ENCODE results near the gene ABCG4. TPM values are rescaled to one million over a fixed set of nuclear protein-coding genes. Genes with fewer than 3 reads are reported as not detected.

The ABCG4 gene
- total and polyA plus RNA-seq, 2 experiments from 2014 or later = 0.58 to 1.0 TPM

- Histone ChIP-seq H3K4me1 (ENCODE audit: insufficient read depth) (peaks cover 3% of the 10 kb centered on the region; the same call in 1 of the 2 replicates), H3K79me2 (replicated peaks; ENCODE audit: insufficient read depth) (no peaks in the 10 kb centered on the region), H3K4me2 (peak overlapping the region; percentile 63; the same call in 1 of the 2 replicates), H3K27me3 (ENCODE audit: insufficient read depth) (no peaks in the 10 kb centered on the region), H3K27ac (ENCODE audit: low read depth) (no peak overlapping the region), H4K20me1 (replicated peaks; ENCODE audit: insufficient read depth) (no peaks in the 10 kb centered on the region), H3K9me2 (ENCODE audit: insufficient read depth) (no peaks in the 10 kb centered on the region), H3K4me3 (peak overlapping the region; percentile 25; the same call in 1 of the 2 replicates), H3K36me3 (ENCODE audit: insufficient read depth) (no peaks in the 10 kb centered on the region), H2AFZ (0 out of 2 replicates have a peak overlapping the region, but pooled peaks have one; percentile 86), H3F3A (replicated peaks; ENCODE audit: low read depth) (no peaks in the 10 kb centered on the region)
- ATAC-seq (peak; percentile 97), DNase-seq (ENCODE audit: low spot score) (peak; percentile 96)
- TF ChIP-seq POLR2AphosphoS5 (IDR thresholded peaks at IDR 0.05; ENCODE audit: low read depth) = no peak
- TF ChIP-seq, protein P1, sequence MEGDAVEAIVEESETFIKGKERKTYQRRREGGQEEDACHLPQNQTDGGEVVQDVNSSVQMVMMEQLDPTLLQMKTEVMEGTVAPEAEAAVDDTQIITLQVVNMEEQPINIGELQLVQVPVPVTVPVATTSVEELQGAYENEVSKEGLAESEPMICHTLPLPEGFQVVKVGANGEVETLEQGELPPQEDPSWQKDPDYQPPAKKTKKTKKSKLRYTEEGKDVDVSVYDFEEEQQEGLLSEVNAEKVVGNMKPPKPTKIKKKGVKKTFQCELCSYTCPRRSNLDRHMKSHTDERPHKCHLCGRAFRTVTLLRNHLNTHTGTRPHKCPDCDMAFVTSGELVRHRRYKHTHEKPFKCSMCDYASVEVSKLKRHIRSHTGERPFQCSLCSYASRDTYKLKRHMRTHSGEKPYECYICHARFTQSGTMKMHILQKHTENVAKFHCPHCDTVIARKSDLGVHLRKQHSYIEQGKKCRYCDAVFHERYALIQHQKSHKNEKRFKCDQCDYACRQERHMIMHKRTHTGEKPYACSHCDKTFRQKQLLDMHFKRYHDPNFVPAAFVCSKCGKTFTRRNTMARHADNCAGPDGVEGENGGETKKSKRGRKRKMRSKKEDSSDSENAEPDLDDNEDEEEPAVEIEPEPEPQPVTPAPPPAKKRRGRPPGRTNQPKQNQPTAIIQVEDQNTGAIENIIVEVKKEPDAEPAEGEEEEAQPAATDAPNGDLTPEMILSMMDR (conservative IDR thresholded peaks at IDR 0.05; ENCODE audit: low read depth in 2 of 2) = no peak
- TF ChIP-seq EZH2phosphoT487 (IDR thresholded peaks at IDR 0.05; ENCODE audit: unreplicated experiment) = no peak
- 0 out of 2 replicates have a peak, but pooled peaks have one; percentile 25 for TF ChIP-seq CREB1 (CRISPR knock-in tag; IDR thresholded peaks at IDR 0.05; ENCODE audit: low read depth)
- TF ChIP-seq EZH2 (IDR thresholded peaks at IDR 0.05; ENCODE audit: low read depth, unreplicated experiment) = no peak
- H3K27me3 Mint-ChIP-seq (ENCODE audit: insufficient read depth, low read depth, poor library complexity) = peaks cover 5% of the 10 kb centered on the region
- no peak overlapping the region for H3K27ac Mint-ChIP-seq
- H3K4me3 Mint-ChIP-seq = peak overlapping the region; percentile 14
- H3K36me3 Mint-ChIP-seq (ENCODE audit: low read depth) = no peaks in the 10 kb centered on the region
- no peaks in the 10 kb centered on the region for H3K9me3 Mint-ChIP-seq
- H3K4me1 Mint-ChIP-seq = peaks cover 21% of the 10 kb centered on the region
Measured at GRCh38 chr11:119195680-119196079, 46.8 kb downstream of the ABCG4 start.

DNA sequence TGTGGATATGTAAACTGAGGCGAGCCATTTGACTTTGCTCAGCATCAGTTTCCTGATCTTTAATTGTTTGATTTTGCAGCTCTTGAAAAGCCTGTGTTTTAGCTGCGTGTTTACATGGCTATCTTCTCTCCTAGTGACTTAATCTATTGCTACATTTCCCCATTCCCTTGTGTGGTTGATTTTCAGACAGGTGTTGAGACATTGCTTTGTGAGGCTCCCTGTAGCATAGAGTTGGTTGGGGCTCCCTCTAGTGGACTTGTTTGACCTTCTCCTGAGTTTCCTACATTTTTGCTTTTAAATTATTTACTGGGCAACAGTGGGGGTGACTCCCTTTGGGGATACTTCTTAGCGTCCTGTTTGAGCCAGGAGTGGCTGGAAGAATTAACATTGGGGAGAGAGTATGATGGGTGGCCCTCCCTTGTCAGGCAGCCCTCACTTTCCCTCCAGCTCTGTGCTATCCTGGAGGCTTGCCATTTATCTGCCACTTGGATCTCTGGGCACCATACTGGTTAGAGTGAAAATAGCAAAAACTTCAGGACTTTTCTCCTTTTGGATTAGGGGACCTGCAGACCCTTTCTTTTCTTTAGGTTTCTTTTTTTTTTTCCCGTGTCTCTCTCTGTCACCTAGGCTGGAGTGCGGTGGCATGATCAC, 48.1 kb downstream of the ABCG4 start:
- H3K27me3 ChIP-seq (ENCODE audit: insufficient read depth) = no peaks in the 10 kb centered on the region
- no peak overlapping the region for H3K4me3 Mint-ChIP-seq
- no peak overlapping the region for H3K27ac ChIP-seq (ENCODE audit: low read depth)
- no peak overlapping the region for H3K27ac Mint-ChIP-seq
- peak overlapping the region; percentile 14; the same call in 1 of the 2 replicates for H2AFZ ChIP-seq
- no peaks in the 10 kb centered on the region for H3K36me3 ChIP-seq (ENCODE audit: insufficient read depth)
- peaks cover 21% of the 10 kb centered on the region for H3K4me1 Mint-ChIP-seq
- H3K4me1 ChIP-seq (ENCODE audit: insufficient read depth) = peaks cover 3% of the 10 kb centered on the region; the same call in 1 of the 2 replicates
- H4K20me1 ChIP-seq (replicated peaks; ENCODE audit: insufficient read depth) = no peaks in the 10 kb centered on the region
- H3K4me3 ChIP-seq = no peak overlapping the region
- no peak overlapping the region for H3K4me2 ChIP-seq
- no peaks in the 10 kb centered on the region for H3K79me2 ChIP-seq (replicated peaks; ENCODE audit: insufficient read depth)
- peaks cover 5% of the 10 kb centered on the region for H3K27me3 Mint-ChIP-seq (ENCODE audit: insufficient read depth, low read depth, poor library complexity)
- no peaks in the 10 kb centered on the region for H3F3A ChIP-seq (replicated peaks; ENCODE audit: low read depth)
- DNase-seq (ENCODE audit: low spot score) (peak; percentile 96), ATAC-seq (peak; percentile 78)
- no peaks in the 10 kb centered on the region for H3K9me2 ChIP-seq (ENCODE audit: insufficient read depth)
- H3K9me3 Mint-ChIP-seq = no peaks in the 10 kb centered on the region
- no peak for TF ChIP-seq REST (IDR thresholded peaks at IDR 0.05; ENCODE audit: unreplicated experiment)
- TF ChIP-seq, protein P1 (conservative IDR thresholded peaks at IDR 0.05; ENCODE audit: low read depth in 2 of 2) = peak; percentile 91 to 94
- H3K36me3 Mint-ChIP-seq (ENCODE audit: low read depth) = no peaks in the 10 kb centered on the region

All from GM23338 (cell line).